ENCODE measurements around the gene PDE4B. TPM values are rescaled to one million over a fixed set of nuclear protein-coding genes. Genes with fewer than 3 reads are reported as not detected.

PDE4B gene
- total RNA-seq, 1 experiment from 2014 or later = 1.4 TPM

GRCh38 chr1:66371233-66372005 is 578.7 kb downstream of the PDE4B start:
- Histone ChIP-seq H3K4me1 (ENCODE audit: insufficient read depth, low read length) (peaks cover 28% of the 10 kb centered on the region), H3K36me3 (ENCODE audit: low read depth, low read length) (no peaks in the 10 kb centered on the region), H3F3A (ENCODE audit: low read length, unreplicated experiment) (no peaks in the 10 kb centered on the region), H4K20me1 (ENCODE audit: low read length) (no peaks in the 10 kb centered on the region), H3K9me3 (ENCODE audit: low read length) (no peaks in the 10 kb centered on the region), H3K79me2 (ENCODE audit: low read length) (no peaks in the 10 kb centered on the region), H3K27me3 (ENCODE audit: low read length) (no peaks in the 10 kb centered on the region), H3K27ac (ENCODE audit: low read length) (peak overlapping the region; percentile 76), H3K4me2 (ENCODE audit: low read length) (peak overlapping the region; percentile 42), H3K9ac (ENCODE audit: low read length) (0 out of 2 replicates have a peak overlapping the region, but pooled peaks have one; percentile 25), H2AFZ (ENCODE audit: low read length) (peak overlapping the region; percentile 7; the same call in 1 of the 2 replicates), H3K4me3 (ENCODE audit: low read length) (no peak overlapping the region), H3K9me2 (replicated peaks; ENCODE audit: low read length) (0 out of 2 replicates have a peak, but pooled peaks cover 3% of the 10 kb centered on the region)
- TF ChIP-seq EZH2 (IDR thresholded peaks at IDR 0.05; ENCODE audit: low read length, unreplicated experiment) = no peak
- no peak for TF ChIP-seq EZH2phosphoT487 (IDR thresholded peaks at IDR 0.05; ENCODE audit: borderline replicate concordance, low read length)
- TF ChIP-seq CTCF (conservative IDR thresholded peaks at IDR 0.05; ENCODE audit: low read depth, low read length) = no peak
- ChIA-PET CTCF (no interaction called here), POLR2A (ENCODE audit: unreplicated experiment) (no interaction called here)
- intact Hi-C loops (cut with micrococcal nuclease) = no loop called here
- no TSS peak for BruUV-seq (replicated peaks)
- ATAC-seq (peak; percentile 85), DNase-seq (peak; percentile 56)

GRCh38 chr1:66372522-66373101 is 579.9 kb downstream of the PDE4B start:
- no peaks in the 10 kb centered on the region for H3K36me3 ChIP-seq (ENCODE audit: low read depth, low read length)
- intact Hi-C loops (cut with micrococcal nuclease) = no loop called here
- ChIA-PET POLR2A (ENCODE audit: unreplicated experiment) (no interaction called here), CTCF (no interaction called here)
- TF ChIP-seq EZH2phosphoT487 (IDR thresholded peaks at IDR 0.05; ENCODE audit: borderline replicate concordance, low read length) = no peak
- no peak for TF ChIP-seq CTCF (conservative IDR thresholded peaks at IDR 0.05; ENCODE audit: low read depth, low read length)
- TF ChIP-seq EZH2 (IDR thresholded peaks at IDR 0.05; ENCODE audit: low read length, unreplicated experiment) = no peak
- H2AFZ ChIP-seq (ENCODE audit: low read length) = no peak overlapping the region
- no peak for DNase-seq
- no peaks in the 10 kb centered on the region for H4K20me1 ChIP-seq (ENCODE audit: low read length)
- no peak overlapping the region for H3K4me3 ChIP-seq (ENCODE audit: low read length)
- BruUV-seq (replicated peaks) = no TSS peak
- 0 out of 2 replicates have a peak, but pooled peaks cover 3% of the 10 kb centered on the region for H3K9me2 ChIP-seq (replicated peaks; ENCODE audit: low read length)
- no peaks in the 10 kb centered on the region for H3K9me3 ChIP-seq (ENCODE audit: low read length)
- no peak overlapping the region for H3K27ac ChIP-seq (ENCODE audit: low read length)
- H3F3A ChIP-seq (ENCODE audit: low read length, unreplicated experiment) = no peaks in the 10 kb centered on the region
- H3K79me2 ChIP-seq (ENCODE audit: low read length) = no peaks in the 10 kb centered on the region
- no peak overlapping the region for H3K9ac ChIP-seq (ENCODE audit: low read length)
- no peaks in the 10 kb centered on the region for H3K27me3 ChIP-seq (ENCODE audit: low read length)
- ATAC-seq = no peak
- peaks cover 28% of the 10 kb centered on the region for H3K4me1 ChIP-seq (ENCODE audit: insufficient read depth, low read length)
- no peak overlapping the region for H3K4me2 ChIP-seq (ENCODE audit: low read length)

GRCh38 chr1:66373157-66373591 is 580.5 kb downstream of the PDE4B start:
- no peaks in the 10 kb centered on the region for H3K36me3 ChIP-seq (ENCODE audit: low read depth, low read length)
- H3K4me1 ChIP-seq (ENCODE audit: insufficient read depth, low read length) = peaks cover 28% of the 10 kb centered on the region
- BruUV-seq (replicated peaks) = no TSS peak
- no peaks in the 10 kb centered on the region for H3K27me3 ChIP-seq (ENCODE audit: low read length)
- no peaks in the 10 kb centered on the region for H3K79me2 ChIP-seq (ENCODE audit: low read length)
- no peaks in the 10 kb centered on the region for H4K20me1 ChIP-seq (ENCODE audit: low read length)
- H3K4me2 ChIP-seq (ENCODE audit: low read length) = no peak overlapping the region
- H3F3A ChIP-seq (ENCODE audit: low read length, unreplicated experiment) = no peaks in the 10 kb centered on the region
- no peaks in the 10 kb centered on the region for H3K9me3 ChIP-seq (ENCODE audit: low read length)
- no peak overlapping the region for H2AFZ ChIP-seq (ENCODE audit: low read length)
- no peak for ATAC-seq
- POLR2A ChIA-PET (ENCODE audit: unreplicated experiment) = no interaction called here
- TF ChIP-seq EZH2phosphoT487 (IDR thresholded peaks at IDR 0.05; ENCODE audit: borderline replicate concordance, low read length) (no peak), EZH2 (IDR thresholded peaks at IDR 0.05; ENCODE audit: low read length, unreplicated experiment) (no peak), CTCF (conservative IDR thresholded peaks at IDR 0.05; ENCODE audit: low read depth, low read length) (no peak)
- 0 out of 2 replicates have a peak, but pooled peaks cover 3% of the 10 kb centered on the region for H3K9me2 ChIP-seq (replicated peaks; ENCODE audit: low read length)
- H3K27ac ChIP-seq (ENCODE audit: low read length) = no peak overlapping the region
- CTCF ChIA-PET = no interaction called here
- DNase-seq = no peak
- no peak overlapping the region for H3K9ac ChIP-seq (ENCODE audit: low read length)
- intact Hi-C loops (cut with micrococcal nuclease) = no loop called here
- H3K4me3 ChIP-seq (ENCODE audit: low read length) = no peak overlapping the region

All from PC-3 (cell line).